OCI-LY7 (cell line): Measurements from ENCODE around the gene KCNT1.

Source experiments
- EZH2phosphoT487 ChIP-seq: fragments of 200-600 bp; sonication (generic); IDR thresholded peaks from 2 replicates; pipeline ENCODE4 v1.6.1; 2018; ENCODE audit warnings: low read depth, borderline replicate concordance, mild to moderate bottlenecking, mixed run types, antibody characterized with exemption, low read length, moderate library complexity, mixed read lengths
- TF ChIP-seq, protein P1 (sequence below): fragments of 200-600 bp; sonication (generic); conservative IDR thresholded peaks from 2 replicates; pipeline ENCODE4 v1.5.1; 2014; ENCODE audit warnings: mild to moderate bottlenecking, antibody characterized with exemption, low read length, moderate library complexity, mixed read lengths

GRCh38 chr9:135703726-135704125 is 1.7 kb downstream of the KCNT1 start:
- TF ChIP-seq, protein P1, sequence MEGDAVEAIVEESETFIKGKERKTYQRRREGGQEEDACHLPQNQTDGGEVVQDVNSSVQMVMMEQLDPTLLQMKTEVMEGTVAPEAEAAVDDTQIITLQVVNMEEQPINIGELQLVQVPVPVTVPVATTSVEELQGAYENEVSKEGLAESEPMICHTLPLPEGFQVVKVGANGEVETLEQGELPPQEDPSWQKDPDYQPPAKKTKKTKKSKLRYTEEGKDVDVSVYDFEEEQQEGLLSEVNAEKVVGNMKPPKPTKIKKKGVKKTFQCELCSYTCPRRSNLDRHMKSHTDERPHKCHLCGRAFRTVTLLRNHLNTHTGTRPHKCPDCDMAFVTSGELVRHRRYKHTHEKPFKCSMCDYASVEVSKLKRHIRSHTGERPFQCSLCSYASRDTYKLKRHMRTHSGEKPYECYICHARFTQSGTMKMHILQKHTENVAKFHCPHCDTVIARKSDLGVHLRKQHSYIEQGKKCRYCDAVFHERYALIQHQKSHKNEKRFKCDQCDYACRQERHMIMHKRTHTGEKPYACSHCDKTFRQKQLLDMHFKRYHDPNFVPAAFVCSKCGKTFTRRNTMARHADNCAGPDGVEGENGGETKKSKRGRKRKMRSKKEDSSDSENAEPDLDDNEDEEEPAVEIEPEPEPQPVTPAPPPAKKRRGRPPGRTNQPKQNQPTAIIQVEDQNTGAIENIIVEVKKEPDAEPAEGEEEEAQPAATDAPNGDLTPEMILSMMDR: no peak
- no peak for TF ChIP-seq EZH2phosphoT487
